Measurements from ENCODE around the gene P3R3URF.

- TF ChIP-seq CTCF (IDR thresholded peaks at IDR 0.05; ENCODE audit: insufficient read depth, low read depth, low read length) (no peak), EZH2 (IDR thresholded peaks at IDR 0.05; ENCODE audit: insufficient read depth, low read length) (no peak)
Measured at GRCh38 chr1:46173361-46173856, 2.9 kb downstream of the P3R3URF start.
